H1 (cell line): ENCODE results near the gene KLHL35. TPM values are rescaled to one million over a fixed set of nuclear protein-coding genes. Genes with fewer than 3 reads are reported as not detected.

ENCODE experiments used
- ATF2 ChIP-seq: IDR thresholded peaks from 2 replicates; pipeline ENCODE4 v1.6.1; 2012; ENCODE audit warnings: low read length, inconsistent platforms
- BRCA1 ChIP-seq: IDR thresholded peaks from 2 replicates; pipeline ENCODE4 v1.6.1; 2012; ENCODE audit warnings: low read depth, low read length, improper control_type of control experiment
- CBX8 ChIP-seq: fragments of 300-800, 300-1000 bp; sonication (generic); IDR thresholded peaks from 2 replicates; pipeline ENCODE4 v1.7.1; 2016; ENCODE audit warnings: low read depth, low read length, borderline replicate concordance
- CHD2 ChIP-seq: IDR thresholded peaks from 2 replicates; pipeline ENCODE4 v1.6.1; 2012; ENCODE audit warnings: low read length, improper control_type of control experiment
- E2F6 ChIP-seq: IDR thresholded peaks from 2 replicates; pipeline ENCODE4 v1.6.1; 2012; ENCODE audit warnings: inconsistent platforms
- EGR1 ChIP-seq: IDR thresholded peaks from 2 replicates; pipeline ENCODE4 v1.6.1; 2011; ENCODE audit warnings: low read depth, low read length, borderline replicate concordance
- HDAC2 ChIP-seq, 2 experiments: fragments of 300-600 bp in 1 of 2; sonication (generic) in 1 of 2; IDR thresholded peaks; 2 replicates each; pipeline ENCODE4 v1.6.1; 2011 to 2012; ENCODE audit warnings: low read depth in 2 of 2, low read length in 2 of 2, mild to moderate bottlenecking in 2 of 2, moderate library complexity in 2 of 2, borderline replicate concordance in 1 of 2, inconsistent platforms in 1 of 2
- KDM1A ChIP-seq: fragments of 200-600, 300-600 bp; sonication (generic); IDR thresholded peaks from 2 replicates; pipeline ENCODE4 v1.7.1; 2016; ENCODE audit warnings: mild to moderate bottlenecking, low read length, borderline replicate concordance
- MAFK ChIP-seq: IDR thresholded peaks from 2 replicates; pipeline ENCODE4 v1.6.1; 2012; ENCODE audit warnings: low read depth, mild to moderate bottlenecking, improper control_type of control experiment, low read length
- POLR2A ChIP-seq, 2 experiments: IDR thresholded peaks; 1 replicate in 1 of 2; 2 replicates in 1 of 2; pipeline ENCODE4 v1.6.1; 2011; ENCODE audit warnings: low read depth in 2 of 2, low read length in 2 of 2, mild to moderate bottlenecking in 2 of 2; ENCODE audit errors: control extremely low read depth in 1 of 2
- RXRA ChIP-seq: IDR thresholded peaks from 2 replicates; pipeline ENCODE4 v1.6.1; 2011; ENCODE audit warnings: low read depth, mild to moderate bottlenecking, low read length, moderate library complexity; ENCODE audit not compliant: insufficient read depth
- TBP ChIP-seq: IDR thresholded peaks from 2 replicates; pipeline ENCODE4 v1.6.1; 2011; ENCODE audit warnings: low read depth, low read length, improper control_type of control experiment
- ZNF274 ChIP-seq: IDR thresholded peaks from 2 replicates; pipeline ENCODE4 v1.7.0; 2012; ENCODE audit warnings: low read length, borderline replicate concordance; ENCODE audit errors: extremely low read depth
- polyA plus RNA-seq, 7 experiments: library from polyadenylated mRNA; depleted of rRNA in 3 of 7; stranded (reverse) in 5 of 7; unstranded in 2 of 7; fragments of >200 nt in 5 of 7; fragments of 200-250 nt in 2 of 7; gene quantifications; 1 replicate in 5 of 7; 2 replicates in 1 of 7; 4 replicates in 1 of 7; pipeline versions ENCODE4 v1.2.1 to v1.2.3, GENCODE V29; 2011 to 2013; ENCODE audit warnings: missing spikeins in 2 of 7, mixed read lengths in 2 of 7
- total RNA-seq: library from RNA; stranded (reverse); fragmentation: NEBNext Ultra II Directional; extraction: Animal tissue kit (Norgen Biotek cat#: 25700); gene quantifications from 2 replicates; pipeline ENCODE4 v1.2.1, GENCODE V29; 2021

Gene KLHL35
- total and polyA plus RNA-seq, 2 of the 8 experiments (the other 6 are each of a cell fraction or from before 2014, with no cell fraction given): 0.35 to 0.41 TPM

GRCh38 chr11:75431533-75432525 lies 1.2 kb downstream of the KLHL35 start (continued):
- TF ChIP-seq ZNF274: no peak
- 0 out of 2 replicates have a peak, but pooled peaks have one; percentile 23 for TF ChIP-seq E2F6
- TF ChIP-seq TBP: 0 out of 2 replicates have a peak, but pooled peaks have one; percentile 15
- 0 out of 2 replicates have a peak, but pooled peaks have one; percentile 8 for TF ChIP-seq EGR1
- no peak for TF ChIP-seq CBX8
- no peak for TF ChIP-seq HDAC2 (IDR thresholded peaks at IDR 0.05; ENCODE audit: borderline replicate concordance in 1 of 2, low read depth in 2 of 2, low read length in 2 of 2)
- TF ChIP-seq BRCA1: no peak
- TF ChIP-seq KDM1A: peak; percentile 83; the same call in 1 of the 2 replicates
- TF ChIP-seq ATF2: no peak
- no peak for TF ChIP-seq CHD2
- TF ChIP-seq RXRA: no peak
- no peak for TF ChIP-seq POLR2A (IDR thresholded peaks at IDR 0.05; ENCODE audit: control extremely low read depth in 1 of 2, low read depth in 2 of 2, low read length in 2 of 2)
- TF ChIP-seq MAFK: no peak
